Activated CD4-positive, CD25-positive, alpha-beta regulatory T cell treated with anti-CD3 and anti-CD28 coated beads, Interleukin-2, amount 50 U/mL, for 16 hours (primary cell): ENCODE measurements around the gene FAM110C.
A peak's percentile ranks its signal among the peaks of the same experiment; 100 is the strongest.
"Not testable (repeated sequence)": the region's sequence is repeated elsewhere in the genome, so short reads cannot be mapped to it uniquely, and the experiment has no call there.

Experiments used
- DNase-seq: peaks from one replicate; pipeline ENCODE4 v3.0.0-alpha.2; 2020; ENCODE audit warnings: low read depth, low spot score

Gene FAM110C

DNA sequence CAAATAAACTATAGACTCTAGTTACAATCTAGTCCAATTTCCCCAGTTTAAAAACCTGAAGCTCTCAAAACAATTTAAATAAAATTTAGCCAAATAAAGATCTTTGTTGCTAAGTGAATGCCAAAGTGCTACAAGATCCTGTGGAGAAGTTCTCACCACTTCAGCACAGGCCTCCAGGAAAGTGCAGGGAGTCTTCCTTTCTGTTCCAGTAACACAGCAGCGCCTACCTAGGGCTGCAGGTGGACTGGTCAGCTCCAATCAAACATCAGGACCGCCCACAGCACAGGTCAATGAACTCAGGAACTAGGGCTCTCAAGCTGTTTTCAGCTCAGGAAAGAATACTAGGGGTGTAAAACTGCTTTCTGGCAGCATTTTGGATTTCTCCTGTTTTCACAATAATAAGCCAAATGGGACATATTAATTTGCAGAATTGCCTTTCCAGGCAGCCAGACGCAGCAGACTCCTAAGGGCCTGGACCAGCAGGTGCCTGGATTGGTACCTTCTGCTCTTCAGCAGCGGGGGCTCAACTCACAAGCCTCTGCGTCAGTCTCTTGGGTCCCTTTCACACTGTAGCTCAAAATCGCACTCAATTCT, 1.5 kb downstream of the FAM110C start:
- DNase-seq = no peak

DNA sequence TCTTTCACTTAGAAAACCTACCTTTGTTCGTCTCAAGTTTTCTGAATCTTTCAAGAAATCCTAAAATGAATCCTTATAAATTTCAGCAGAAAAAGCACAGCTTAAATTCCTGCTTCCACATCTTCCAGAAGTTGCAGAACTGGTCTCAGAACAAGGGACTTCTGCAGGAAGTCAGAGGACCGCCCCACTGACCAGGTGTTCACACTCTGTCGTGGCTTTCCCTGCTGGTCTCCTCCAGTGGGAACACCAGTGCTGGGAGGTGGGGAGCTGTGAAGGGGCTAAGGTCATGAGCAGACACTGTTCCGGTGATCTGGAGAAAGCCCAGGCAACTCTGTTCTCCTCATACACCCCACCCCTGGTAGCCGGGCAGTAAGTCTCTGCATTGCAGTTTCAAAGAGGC, 3.5 kb downstream of the FAM110C start:
- DNase-seq = no peak

DNA sequence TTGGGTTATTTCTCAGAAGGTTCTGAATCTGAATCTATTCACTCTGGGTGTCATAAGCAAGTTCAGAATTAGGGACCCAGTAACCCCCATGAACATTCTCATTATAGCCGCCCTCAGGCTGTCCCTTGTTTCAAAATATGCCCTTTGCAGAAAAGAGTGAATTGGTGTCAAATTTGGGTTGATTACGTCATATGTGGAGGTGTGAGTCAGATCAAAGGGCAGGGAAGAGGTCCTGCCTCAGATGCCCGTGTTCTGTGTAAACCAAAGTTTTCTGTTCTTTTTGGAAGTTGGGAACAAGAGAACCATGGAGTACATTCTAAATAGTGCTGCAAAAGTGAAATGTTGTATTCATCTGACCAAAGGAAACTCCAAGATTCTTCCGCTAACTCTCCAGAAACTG, 5.8 kb downstream of the FAM110C start:
- no peak for DNase-seq

DNA sequence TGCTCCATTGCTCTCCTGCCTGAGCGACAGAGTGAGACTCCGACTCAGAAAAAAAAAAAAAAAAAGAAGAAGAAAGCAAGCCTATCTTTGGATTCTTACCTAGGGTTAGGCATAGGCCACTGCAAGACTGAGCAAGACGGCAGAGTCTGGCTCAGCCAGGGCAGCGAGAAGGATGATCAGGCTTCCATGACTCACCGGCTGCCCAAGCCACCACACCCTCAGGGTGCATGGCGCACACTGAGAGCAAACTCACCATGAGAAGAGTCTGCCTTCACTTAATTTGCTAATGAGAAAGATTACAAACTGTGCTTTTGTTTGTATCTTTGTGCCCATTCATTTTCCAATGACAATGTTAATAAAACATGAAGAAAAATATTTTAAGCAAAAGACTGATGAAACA, 8.2 kb downstream of the FAM110C start:
- no peak for DNase-seq

DNA sequence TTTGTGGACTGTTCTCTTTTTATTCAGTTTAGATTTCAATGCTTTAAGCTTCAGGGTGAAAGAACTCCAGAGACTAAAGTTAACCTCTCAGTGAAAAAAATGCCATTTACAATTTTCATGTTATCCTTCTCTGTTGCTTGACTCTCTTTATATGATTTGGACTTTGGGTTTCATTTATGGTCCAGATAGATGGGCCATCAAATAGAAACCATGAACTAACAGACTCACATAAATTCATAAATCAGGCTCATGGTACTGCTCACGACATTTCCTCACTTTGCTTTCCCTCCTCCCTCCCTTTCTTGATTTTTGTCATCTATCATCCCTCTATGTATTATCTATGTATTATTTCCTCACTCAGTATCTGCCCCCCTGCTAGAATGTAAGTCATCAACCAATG, 10.0 kb downstream of the FAM110C start:
- no peak for DNase-seq

DNA sequence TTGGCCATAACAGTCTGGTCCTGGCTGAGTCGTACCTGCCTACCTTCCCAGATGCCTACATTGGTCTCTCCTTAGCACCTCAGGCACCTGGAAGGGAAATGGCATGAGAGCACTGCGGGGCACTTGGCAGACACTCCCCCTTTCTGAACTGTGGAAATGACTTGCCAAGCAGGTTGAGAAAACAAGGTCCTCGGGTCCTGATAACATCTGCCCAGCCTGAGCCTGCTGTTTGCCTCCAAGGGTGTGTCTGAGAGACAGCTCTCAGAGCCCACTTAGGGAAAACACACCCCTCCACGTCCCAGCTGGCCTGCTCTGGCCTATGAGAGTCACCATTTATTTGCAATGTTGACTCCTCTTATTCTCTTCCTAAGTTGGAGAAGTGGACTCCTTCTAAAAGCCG, 10.5 kb downstream of the FAM110C start:
- no peak for DNase-seq

DNA sequence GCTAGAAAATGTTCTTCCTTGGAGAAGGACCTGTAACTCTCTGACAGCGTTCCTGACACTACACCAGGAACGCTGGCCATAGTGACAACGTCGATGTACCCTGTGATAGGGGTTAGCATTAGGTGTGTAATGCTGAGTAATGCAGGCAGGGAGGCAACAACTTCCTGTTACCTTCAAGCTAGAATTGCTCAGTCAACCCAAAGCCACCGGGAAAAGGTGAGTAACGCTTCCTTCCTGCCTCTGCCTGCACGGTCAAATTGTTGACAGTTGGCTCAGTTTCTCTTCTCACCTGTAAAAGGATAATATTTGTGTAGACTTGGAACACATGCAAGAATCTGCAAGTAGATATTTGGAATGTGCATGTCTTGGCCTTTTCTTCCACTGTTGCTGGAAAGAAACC, 12.7 kb downstream of the FAM110C start:
- peak; percentile 33 for DNase-seq

DNA sequence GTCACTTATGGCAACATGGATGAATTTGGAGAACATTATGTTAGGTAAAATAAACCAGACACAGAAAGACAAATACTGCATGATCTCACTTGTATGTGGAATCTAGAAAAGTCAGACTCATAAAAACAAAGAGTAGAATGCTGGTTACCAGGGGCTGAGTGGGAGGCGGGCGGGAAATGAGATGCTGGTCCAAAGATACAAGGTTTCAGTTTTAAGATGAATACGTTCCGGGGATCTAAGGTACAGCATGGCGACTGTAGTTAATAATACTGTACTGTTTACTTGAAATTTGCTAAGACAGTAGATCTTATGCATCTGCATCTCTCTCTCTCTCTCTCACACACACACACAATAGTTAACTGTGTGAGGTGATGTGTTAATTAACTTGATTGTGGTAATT, 14.2 kb downstream of the FAM110C start:
- no peak for DNase-seq

DNA sequence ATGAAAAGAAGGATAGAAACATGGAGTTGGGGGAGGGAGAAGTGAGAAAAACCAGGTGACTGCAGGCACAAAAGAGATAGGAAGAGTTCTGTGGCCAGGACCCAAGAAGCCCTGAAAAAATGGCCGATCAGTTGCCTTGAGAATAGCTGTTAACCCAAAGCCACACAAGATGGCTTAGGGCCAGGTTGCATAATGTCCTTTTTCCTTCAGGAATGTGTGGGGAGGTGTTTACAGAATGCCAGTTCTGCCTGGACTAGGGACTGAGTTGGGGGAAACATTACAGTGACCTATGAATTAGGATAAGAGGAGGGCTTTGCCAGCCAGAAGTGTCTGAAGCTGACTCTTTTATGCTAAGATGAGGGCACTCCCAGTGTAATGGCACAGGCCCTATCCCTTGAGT, 17.1 kb downstream of the FAM110C start:
- no peak for DNase-seq

DNA sequence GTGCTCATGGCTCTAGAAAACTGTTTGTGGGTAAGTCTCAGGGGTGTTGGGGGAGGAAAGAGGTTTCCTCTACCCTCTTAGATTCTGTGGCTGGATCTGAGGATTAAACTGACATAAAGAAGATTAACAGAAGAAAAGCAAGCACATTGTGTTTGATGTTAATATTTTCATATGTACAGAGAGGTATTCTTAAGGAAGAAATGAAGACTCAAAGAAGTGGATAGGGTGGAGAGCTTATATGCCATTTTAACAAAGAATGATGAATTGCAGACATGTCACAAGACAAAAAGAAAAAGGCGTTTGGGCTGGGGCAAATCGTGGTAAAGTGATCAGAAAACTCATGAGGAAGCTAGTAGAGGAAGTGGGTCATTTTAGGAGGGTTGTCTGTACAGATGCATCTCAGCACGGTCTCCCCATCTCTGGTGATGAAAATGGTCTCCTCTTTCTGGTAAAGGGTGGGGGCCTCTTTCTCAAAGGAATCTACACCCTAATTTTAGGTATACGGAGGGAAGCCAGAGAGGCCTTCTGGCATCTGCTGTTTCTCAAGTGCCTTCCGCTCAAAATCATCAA, 17.8 kb downstream of the FAM110C start:
- no peak for DNase-seq

DNA sequence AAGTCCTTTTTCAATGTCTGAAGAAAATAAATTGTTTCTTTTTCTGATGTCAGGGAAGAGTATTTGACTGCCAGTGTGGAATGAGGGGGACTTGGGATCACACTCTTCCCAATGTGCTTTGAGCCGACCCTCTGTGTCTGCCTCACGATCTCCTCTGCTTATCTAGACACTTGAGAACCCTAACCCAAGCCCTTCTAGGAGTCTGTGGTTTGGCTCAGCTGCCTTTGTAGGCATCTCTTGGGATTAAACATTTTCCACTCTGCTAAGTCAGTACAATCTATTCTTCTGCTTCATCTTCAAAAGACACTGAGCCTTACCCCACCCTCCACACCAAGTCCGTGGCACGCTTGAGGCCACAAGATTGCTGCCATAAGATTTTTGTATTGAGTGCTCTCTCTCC, 19.4 kb downstream of the FAM110C start:
- DNase-seq = no peak

DNA sequence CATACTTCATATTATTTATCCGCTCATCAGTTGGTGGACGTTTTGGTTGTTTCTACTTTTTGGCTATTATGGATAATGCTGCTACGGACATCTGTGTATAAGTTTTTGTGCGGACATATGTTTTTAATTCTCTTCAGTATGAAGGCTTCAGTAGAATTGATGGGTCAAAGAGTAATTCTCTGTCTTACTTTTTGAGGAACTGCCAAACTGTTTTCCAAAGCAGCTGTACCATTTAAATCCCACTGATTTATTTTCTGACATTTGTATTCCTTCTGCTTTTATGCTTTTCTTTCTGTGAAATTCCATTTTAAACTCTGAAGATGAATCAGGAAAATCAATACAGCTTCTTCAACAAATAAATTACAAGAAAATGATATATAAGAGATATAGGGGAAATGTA, 20.8 kb downstream of the FAM110C start:
- DNase-seq = no peak

DNA sequence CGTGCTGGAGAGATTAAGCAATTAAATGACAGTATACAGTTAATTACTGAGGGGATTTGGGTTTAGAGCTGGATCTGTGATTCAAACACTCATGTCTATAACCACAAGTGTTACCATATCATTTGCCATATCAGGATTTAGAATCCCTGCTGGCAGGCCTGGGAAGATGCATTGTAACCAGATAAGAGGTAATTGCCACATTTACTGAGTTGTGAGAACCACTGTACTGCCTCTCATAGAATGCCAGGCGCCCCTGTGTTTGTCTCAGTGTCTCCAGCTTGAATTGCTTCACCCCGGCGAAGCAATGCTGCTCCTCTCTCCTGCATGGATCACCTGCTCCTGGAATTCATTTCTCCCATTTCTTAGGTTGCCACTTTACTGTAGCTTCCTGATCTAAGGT, 21.7 kb downstream of the FAM110C start:
- DNase-seq = not testable (repeated sequence)

DNA sequence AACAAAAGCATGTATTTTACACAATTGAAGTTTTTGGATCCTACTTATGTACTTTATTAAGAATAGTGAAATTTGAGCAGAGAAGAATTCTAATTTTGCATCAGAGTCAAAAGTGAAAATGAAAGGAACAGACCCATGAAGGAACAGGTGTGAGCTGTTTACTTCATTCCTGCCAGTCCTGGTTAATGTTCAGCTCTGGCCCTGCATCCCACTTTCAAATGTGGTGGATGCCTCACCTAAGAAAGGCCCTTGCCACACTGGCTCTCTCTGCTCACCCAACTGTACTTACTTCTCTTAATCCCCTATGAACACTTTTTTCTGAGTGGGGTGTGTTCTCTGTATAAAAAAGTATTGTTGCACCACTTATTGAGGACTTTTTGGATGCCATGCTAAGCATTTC, 22.2 kb downstream of the FAM110C start:
- DNase-seq = no peak

DNA sequence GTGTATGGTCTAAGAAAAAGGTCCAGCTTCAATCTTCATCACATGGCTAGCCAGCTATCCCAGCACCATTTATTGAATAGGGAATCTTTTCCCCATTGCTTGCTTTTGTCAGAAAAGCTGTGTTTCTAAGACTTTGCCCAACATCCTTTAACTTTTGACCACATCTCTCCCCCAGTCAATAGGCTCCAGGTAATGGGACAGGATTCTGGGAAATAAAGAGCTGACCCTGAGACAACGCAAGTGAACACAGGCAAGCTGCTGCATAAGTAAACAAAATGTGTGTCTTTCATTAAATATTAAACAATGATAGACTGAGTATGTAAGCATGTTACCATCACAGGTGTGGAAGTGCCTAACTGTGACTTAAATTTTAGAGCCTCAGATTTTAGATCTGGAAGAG, 23.0 kb downstream of the FAM110C start:
- no peak for DNase-seq

DNA sequence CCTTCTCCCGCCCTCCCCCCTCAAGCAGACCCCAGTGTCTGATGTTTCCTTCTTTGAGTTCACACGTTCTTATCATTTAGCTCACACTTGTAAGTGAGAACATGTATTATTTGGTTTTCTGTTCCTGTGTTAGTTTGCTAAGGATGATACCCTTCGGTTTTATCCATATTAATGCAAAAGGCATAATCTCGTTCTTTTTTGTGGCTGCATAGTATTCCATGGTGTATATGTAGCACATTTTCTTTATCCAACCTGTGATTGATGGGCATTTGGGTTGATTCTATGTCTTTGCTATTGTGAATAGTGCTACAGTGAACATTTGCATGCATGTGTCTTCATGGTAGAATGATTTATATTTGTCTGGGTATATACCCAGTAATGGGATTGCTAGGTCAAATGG, 24.1 kb downstream of the FAM110C start:
- DNase-seq = not testable (repeated sequence)

DNA sequence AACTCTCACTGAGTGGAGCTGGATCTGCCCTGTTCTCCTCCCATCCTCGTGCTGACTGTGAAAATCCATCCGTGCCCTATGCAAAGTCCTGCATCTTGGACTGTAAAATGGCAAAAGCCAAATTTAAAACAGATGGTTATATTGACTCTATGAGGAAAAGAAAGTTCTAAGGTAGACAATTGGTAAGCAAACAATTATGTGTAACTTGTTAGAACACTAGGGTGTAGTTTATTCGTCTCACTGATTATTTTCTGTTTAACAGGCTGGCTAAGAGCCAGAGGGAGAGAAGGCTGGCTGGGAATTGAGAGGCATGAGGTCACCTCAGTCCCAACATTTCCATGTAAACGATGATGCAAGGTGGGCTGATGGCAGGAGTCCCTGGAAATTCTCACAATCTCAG, 26.0 kb downstream of the FAM110C start:
- DNase-seq = not testable (repeated sequence)

DNA sequence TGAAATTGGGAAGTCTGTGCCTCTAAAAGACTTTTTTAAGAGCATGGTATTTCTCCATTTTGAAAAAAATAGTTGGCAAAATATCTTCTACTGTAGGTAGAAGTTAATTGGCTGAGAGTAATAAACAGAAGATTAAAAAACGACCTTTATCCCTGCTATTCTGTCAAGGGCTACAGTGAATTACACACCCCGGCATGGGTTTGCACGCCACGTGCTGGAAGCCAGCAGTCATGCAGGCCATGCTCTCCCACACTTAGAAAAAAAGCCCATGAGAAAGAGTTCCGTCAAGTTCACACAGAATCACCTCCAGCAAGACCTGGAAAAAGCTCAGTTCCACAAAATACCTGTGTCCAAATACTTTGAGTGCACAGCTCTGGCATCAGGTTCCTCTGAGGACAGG, 26.8 kb downstream of the FAM110C start:
- DNase-seq = no peak

DNA sequence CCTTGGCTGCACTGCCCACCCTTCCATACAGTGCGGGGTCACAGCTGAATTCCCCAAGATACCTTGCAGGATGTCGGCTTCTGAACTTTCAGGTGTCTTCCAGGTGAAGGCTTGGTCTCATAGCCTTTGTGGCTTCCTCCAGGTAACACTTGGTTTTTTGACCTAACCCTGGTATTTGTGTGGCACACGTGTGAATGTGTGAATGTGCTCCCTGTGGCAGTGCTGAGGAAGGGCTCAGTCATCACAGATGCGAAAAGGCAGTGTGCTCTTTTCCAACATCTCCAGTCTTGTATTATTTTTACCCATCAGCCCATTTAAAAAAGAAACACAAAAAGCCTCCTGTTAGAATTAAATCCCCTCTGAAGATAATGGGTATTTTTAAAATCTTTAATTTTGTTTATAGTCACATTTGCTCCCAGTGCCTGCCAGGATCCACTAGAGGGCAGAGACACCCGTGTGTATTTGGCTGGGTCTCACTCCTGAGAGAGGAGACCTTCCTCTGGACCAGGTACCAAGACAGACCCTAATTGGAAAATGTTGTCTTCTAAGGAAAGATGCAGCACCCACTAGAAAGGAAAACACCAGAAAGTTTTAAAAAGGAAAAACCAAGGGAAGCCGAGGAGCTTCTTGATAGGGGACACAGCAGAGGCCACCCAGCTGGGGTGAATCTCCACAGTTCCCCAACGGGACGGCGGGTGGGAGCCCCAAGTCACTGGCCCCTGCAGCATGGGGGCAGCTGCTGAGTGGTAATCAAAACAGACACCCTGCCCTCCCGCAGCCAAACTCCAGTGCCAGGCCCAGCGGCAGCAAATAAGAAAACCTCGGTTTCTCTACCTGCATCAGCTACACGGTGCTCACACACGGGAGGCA, 27.7 kb downstream of the FAM110C start:
- DNase-seq = no peak

DNA sequence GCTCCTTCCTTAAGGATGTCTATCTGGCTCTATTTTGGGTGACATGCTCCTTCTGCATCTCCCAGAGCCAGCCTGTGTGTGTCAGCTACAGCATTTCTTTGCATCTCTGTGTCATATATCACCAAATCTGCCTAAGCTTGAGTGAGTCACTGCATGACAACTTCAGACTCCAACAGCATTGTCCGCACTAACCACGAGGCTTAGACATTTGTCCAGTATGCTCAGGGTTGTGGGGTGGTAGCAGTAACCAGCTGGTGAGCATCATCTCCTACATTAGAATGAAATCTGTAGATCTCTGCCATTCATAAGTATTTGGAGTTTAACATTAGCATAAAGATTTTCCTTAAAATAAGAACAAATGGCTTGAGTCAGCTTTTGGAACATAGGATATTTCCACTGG, 30.4 kb downstream of the FAM110C start:
- not testable (repeated sequence) for DNase-seq

DNA sequence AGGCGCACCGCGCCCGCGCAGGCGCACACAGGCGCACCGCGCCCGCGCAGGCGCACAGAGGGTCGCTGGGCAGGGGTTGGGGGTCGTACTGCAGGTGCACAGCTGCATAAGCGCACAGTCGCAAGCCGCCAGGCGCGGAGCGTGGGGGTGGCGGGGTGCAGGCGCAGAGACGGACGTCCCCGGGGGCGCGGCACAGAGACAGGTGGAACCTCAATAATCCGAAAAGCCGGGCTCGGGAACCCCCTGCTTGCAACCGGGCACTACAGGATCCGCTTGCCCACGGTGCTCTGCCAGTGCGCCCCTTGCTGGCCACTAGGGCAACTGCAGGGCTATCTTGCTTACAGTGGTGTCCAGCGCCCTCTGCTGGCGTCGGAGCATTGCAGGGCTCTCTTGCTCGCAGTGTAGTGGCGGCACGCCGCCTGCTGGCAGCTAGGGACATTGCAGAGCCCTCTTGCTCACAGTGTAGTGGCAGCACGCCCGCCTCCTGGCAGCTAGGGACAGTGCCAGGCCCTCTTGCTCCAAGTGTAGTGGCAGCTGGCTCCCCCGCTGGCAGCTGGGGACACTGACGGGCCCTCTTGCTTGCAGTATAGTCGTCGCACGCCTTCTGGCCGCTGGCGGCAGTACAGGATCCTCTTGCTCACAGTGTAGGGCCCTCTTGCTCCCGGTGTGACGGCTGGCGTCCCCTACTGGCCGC, 34.9 kb downstream of the FAM110C start:
- DNase-seq = peak; percentile 33

DNA sequence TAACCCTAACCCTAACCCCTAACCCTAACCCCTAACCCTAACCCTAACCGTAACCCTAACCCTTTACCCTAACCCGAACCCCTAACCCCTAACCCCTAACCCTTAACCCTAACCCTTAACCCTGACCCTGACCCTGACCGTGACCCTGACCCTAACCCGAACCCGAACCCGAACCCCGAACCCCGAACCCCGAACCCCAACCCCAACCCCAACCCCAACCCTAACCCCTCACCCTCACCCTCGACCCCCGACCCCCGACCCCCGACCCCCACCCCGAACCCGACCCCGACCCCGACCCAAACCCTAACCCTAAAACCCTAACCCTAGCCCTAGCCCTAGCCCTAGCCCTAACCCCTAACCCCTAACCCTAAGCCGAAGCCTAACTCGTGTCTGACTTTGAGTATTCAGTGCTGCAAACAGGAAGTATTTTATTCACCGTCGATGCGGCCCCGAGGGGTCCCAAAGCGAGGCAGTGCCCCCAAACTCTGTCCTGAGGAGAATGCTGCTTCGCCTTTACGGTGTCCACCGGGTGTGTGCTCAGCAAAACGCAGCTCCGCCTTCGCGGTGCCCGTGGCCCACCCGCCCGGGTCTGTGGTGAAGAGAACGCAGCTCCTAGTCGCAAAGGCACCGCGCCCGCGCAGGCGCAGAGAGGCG, 36.0 kb downstream of the FAM110C start:
- DNase-seq = no peak
